SK-N-MC (cell line): Measurements from ENCODE around the gene PRR7.
A peak's percentile ranks its signal among the peaks of the same experiment; 100 is the strongest.

Experiments used
- DNase-seq: peaks from one replicate; pipeline ENCODE4 v3.0.0-alpha.2; 2011; ENCODE audit warnings: low read depth, low spot score
- H3K27ac ChIP-seq: fragments of 200-600 bp; sonication (generic); 2 replicates; pipeline ENCODE4 v1.5.1; 2016; ENCODE audit warnings: mixed run types
- H3K36me3 ChIP-seq: fragments of 200-600 bp; sonication (generic); 2 replicates; pipeline ENCODE4 v1.6.1; 2017; ENCODE audit warnings: antibody characterized with exemption, low read length, mixed read lengths; ENCODE audit not compliant: insufficient read depth
- H3K4me3 ChIP-seq: fragments of 200-600 bp; sonication (generic); 2 replicates; pipeline ENCODE4 v1.5.1; 2016
- H3K9ac ChIP-seq: fragments of 200-600 bp; sonication (generic); 2 replicates; pipeline ENCODE4 v1.8.0; 2017; ENCODE audit warnings: mixed run types, mixed read lengths; ENCODE audit not compliant: insufficient read length
- H3K9me3 ChIP-seq: fragments of 200-600 bp; sonication (generic); 2 replicates; pipeline ENCODE4 v1.6.1; 2017; ENCODE audit warnings: low read depth, mild to moderate bottlenecking, antibody characterized with exemption, low read length, moderate library complexity, mixed read lengths
- EZH2 ChIP-seq: fragments of 200-600 bp; sonication (generic); IDR thresholded peaks from one replicate; pipeline ENCODE4 v1.6.1; 2017; ENCODE audit warnings: antibody characterized with exemption
- FOXP2 ChIP-seq: optimal IDR thresholded peaks from 2 replicates; pipeline ENCODE3; 2011; ENCODE audit warnings: mild to moderate bottlenecking, moderate library complexity; ENCODE audit not compliant: insufficient read depth; ENCODE audit errors: extremely low read length, control extremely low read depth
- POLR2AphosphoS5 ChIP-seq: IDR thresholded peaks from 2 replicates; pipeline ENCODE4 v1.6.1; 2012; ENCODE audit warnings: mild to moderate bottlenecking, low read depth, low read length, borderline replicate concordance

PRR7 gene

DNA sequence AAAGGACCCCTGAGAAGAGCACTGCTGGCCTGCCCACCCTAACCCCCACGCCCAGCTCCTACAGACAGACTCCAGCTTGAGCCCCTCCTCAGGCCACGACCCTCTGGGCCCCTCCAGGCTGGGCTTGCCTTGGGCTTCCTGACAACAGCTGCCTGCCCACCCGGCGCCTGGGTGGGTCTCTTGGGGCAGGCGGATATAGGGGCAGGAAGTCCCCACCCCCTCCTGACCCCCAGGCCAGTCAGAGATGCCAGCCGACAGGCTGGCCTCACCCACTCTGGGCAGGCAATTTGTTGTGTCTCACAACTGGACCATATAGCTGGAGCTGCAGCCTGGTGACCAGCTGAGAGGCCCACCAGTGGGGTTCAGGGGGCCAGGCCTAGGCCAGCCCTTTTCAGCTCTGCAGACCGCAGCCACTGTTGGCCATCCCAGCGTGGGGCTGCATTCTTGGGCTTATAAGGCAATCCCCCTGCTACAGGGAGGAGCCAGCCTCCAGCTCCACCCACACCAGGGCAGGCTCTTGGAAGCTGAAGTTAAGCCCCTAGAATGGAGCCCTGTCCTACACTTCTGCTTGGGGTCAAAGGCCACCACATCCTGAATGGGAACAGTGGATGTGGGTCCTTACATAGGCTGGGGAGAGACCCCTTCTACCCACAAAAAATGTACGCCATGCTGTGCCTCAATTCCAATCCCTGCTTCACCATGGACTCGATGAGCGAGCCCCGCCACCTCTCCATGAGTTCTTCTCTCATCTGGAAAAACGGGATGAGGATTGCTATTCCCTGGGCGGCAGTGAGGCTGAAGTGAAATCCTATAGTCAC is 48.8 kb downstream of the PRR7 start:
- no peak for TF ChIP-seq FOXP2
- no peak for TF ChIP-seq EZH2
- Histone ChIP-seq H3K36me3 (peaks cover 12% of the 10 kb centered on the region; the same call in 1 of the 2 replicates), H3K9me3 (no peaks in the 10 kb centered on the region), H3K4me3 (peak overlapping the region; percentile 92), H3K9ac (peak overlapping the region; percentile 75), H3K27ac (peak overlapping the region; percentile 74; the same call in 1 of the 2 replicates)
- no peak for DNase-seq

DNA sequence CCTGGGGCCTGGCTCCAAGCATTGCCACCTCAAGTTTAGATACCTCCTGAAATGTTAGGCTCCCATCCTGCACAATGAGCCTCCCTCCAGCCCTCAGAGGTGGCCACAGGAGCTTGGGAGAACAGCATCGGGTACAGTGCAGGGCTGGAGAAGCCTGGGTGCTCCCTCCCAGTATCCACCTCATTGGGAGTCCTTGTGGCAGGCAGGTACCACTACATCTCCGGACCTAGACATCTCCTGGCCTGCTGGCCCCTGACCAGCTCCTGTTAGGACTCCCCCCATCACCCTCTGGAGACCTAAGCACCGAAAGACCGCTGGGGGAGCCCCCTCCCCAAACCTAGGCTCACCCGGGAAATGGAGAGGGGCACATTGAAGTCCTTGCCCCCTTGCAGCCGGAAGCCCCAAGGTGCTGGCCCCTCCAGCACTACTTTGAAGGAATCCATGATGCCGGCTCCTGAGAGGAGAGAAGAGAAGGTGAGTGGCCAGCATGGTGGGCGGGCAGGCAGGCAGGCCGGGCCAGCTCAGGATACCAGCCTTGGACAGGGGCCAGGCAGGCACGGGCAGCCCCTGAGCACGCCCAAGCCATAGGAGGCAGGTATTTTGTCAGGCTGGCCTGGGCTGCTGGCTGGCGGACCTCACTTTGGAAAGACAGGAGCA is 49.6 kb downstream of the PRR7 start:
- Histone ChIP-seq H3K9ac (peak overlapping the region; percentile 75), H3K27ac (peak overlapping the region; percentile 74), H3K9me3 (no peaks in the 10 kb centered on the region), H3K36me3 (peaks cover 12% of the 10 kb centered on the region; the same call in 1 of the 2 replicates), H3K4me3 (peak overlapping the region; percentile 92)
- TF ChIP-seq POLR2AphosphoS5: no peak
- TF ChIP-seq EZH2: no peak
- TF ChIP-seq FOXP2: no peak
- no peak for DNase-seq

DNA sequence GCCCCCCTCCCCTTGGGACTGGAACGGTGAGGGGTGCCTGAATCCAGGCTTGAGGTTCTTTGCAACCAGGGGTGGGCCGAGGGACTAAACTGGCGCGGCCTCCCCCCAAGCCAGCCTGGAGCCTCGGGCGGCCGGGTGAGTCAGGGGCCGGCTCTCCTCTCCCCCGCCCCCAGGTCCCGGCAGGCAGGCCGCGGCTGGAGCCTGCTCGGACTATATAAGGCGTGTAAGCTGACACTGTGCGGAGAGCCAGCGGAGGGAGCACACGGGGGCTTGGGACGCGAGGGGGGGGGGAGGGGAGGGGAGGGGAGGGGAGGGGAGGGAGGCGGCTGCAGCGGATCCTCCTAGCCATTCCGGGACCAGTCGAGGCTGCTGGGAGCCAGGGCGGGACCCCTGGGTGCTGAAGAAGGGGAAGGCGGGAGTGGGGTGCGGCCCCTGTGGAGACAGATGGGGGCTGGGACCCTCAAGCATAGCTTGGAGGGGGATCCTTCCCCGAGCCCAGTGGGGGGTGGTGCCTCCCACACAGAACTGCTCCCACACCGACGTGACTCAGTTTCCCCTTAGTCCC is 50.2 kb downstream of the PRR7 start:
- Histone ChIP-seq H3K27ac (peak overlapping the region; percentile 74), H3K4me3 (peak overlapping the region; percentile 92)
- DNase-seq: no peak

DNA sequence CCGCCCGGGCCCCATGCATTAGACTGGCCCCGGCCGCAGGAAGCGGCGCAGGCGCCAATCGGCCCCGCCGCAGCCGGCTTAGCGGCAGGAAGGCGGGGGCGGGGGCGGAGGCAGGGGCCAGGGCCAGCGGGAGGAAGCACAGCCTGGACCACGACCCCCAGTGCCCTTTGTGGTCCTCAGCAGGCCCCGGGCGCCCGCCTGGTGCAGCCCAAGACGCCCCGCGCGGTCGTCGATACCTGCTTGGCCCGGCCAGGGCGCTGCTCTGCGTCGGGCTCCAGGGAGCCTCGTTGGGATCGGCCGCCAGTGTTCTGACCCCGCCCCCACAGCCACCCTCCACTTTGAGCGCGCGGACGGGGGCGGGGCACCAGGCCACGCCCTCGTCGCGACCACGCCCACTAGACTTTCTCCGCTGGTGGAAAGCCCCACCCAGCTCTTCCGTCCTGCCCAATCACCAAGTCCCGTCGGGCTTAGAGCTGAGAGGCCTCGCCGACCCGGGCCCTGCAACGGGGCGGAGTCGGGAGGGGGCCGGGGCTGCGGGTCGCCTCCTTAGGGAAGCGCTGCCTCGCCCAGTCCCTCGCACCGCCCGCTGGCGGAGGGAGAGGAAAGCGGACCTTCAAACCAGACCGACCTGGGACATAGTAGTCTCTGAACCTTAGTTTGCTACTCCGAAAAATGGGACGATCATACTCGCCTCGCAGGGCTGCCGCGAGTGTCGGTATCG is 50.8 kb downstream of the PRR7 start, which contains the start of gene PDLIM7:
Gene PDLIM7, minus strand, starts transcription at position 313 of the 721 bp plus-strand sequence. CDS start 1,092 bp downstream, outside the sequence.
- H3K4me3 ChIP-seq: peak within 1 kb of the TSS; percentile 92
- peak; percentile 76 for DNase-seq
- H3K9me3 ChIP-seq: no peaks in the 10 kb centered on the region
- H3K27ac ChIP-seq: peak within 1 kb of the TSS; percentile 74
- H3K9ac ChIP-seq: peak within 1 kb of the TSS; percentile 75
- peaks cover 7% of the 10 kb centered on the region; the same call in 1 of the 2 replicates for H3K36me3 ChIP-seq
- TF ChIP-seq EZH2 (no peak), POLR2AphosphoS5 (peak; percentile 96), FOXP2 (no peak)

More for the DNA sequence above, 50.2 kb downstream of the PRR7 start:
- no peak for TF ChIP-seq FOXP2
- TF ChIP-seq POLR2AphosphoS5: no peak
- no peak for TF ChIP-seq EZH2
- Histone ChIP-seq H3K9me3 (no peaks in the 10 kb centered on the region), H3K9ac (peak overlapping the region; percentile 75), H3K36me3 (peaks cover 12% of the 10 kb centered on the region; the same call in 1 of the 2 replicates)

DNA sequence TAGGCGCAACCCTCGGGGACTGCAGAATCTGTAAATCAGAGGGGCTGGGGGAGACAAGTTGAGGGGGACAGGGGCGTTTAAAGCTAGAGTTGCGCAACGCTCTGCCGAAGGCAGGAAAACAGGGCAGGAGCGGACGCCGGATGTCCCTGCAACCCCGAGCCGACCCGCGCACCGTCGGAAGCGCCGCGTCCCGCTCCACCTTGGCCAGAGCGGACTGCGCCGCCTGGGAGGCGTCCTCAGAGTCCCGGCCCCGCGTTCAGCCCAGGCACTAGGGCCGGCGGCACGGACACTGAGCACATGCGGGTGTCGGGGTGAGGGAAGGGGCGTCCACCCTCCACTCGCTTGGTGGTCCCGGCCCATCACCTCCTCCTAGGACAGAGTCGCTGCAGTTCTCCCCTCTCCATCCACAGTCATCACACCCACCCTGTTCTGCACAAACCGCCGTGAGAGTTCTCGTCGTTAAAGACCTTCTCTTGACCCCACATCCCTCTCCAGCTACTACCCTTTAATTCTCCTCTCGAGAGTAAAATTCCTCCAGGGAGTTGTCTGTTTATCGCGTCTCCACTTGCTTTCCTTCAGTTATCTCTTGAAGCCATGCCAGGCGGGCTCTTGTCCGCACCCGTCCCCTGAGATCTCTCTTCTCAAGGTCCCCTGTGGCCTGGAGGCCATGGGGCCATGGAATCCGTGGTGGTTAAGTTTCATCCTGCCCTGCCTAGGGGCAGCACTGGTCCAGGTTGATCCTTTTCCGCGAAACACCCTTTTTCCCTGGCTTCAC is 51.6 kb downstream of the PRR7 start:
- DNase-seq: no peak
- H3K36me3 ChIP-seq: peaks cover 3% of the 10 kb centered on the region; the same call in 1 of the 2 replicates
- H3K9me3 ChIP-seq: no peaks in the 10 kb centered on the region
- H3K27ac ChIP-seq: no peak overlapping the region
- H3K9ac ChIP-seq: peak overlapping the region; percentile 54
- peak overlapping the region; percentile 92 for H3K4me3 ChIP-seq
- no peak for TF ChIP-seq FOXP2
- TF ChIP-seq EZH2: no peak
- TF ChIP-seq POLR2AphosphoS5: no peak

DNA sequence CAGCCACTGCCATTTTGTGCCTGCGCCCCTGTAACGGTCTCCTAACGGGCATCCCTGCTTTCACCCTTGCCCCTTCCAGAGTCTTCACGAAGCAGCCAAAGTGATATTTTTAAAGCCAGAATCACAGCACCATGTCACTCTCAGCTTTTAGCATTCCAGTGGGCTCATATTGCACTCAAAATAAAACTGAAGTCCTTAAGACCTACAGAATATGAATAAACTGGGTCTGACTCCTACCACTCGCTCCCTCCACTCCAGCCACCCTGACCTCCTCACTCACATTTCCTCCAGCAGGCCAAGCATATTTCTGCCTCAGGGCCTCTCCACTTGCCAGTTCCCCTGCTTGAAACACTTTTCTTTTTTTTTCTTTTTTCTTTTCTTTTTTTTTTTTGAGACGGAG is 53.2 kb downstream of the PRR7 start:
- Histone ChIP-seq H3K9ac (no peak overlapping the region), H3K4me3 (no peak overlapping the region), H3K36me3 (peaks cover 3% of the 10 kb centered on the region; the same call in 1 of the 2 replicates), H3K9me3 (no peaks in the 10 kb centered on the region), H3K27ac (0 out of 2 replicates have a peak overlapping the region, but pooled peaks have one; percentile 19)
- no peak for DNase-seq
- TF ChIP-seq FOXP2: no peak
- no peak for TF ChIP-seq POLR2AphosphoS5

DNA sequence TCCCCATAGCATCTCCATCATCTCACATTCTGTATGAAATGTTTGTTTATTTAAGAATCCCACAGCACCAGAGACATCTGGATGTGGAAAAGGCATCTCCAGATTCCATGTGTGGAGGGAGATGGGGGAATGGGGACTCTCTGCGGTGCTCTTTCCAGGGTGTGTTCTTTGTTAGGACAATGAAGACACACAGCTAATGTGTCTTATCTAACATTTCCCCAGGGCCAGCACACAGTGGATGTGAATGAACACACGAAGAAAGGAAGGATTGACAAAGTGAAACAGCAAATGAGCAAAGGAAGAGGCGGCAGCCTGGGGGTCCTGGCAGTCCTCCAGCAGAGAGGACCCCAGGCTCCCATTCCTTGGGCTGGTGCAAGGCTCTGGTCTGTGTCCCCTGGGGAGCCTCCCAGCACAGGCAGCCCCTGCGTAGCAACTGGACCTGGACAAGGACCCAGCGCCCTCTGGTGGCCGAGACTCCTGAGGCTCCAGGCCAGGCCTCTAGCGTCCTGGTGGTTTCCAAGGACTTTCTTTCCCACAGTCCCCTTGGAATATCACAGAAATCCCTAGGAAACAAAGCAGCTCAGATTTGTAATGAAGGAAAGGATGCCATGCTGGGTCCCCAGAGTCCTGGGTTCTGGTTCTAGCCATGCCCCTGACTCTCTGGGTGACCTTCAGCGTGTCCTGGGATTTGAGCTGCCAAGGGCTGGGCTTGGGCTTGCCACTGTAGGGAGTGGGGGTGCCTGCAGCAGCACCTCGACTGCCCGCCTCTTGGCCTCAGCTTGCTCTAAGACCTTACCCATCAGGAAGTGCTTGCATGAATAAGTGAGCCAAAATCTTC is 54.3 kb downstream of the PRR7 start:
- no peaks in the 10 kb centered on the region for H3K36me3 ChIP-seq
- no peak for DNase-seq
- 0 out of 2 replicates have a peak overlapping the region, but pooled peaks have one; percentile 15 for H3K4me3 ChIP-seq
- no peaks in the 10 kb centered on the region for H3K9me3 ChIP-seq
- H3K27ac ChIP-seq: peak overlapping the region; percentile 67
- TF ChIP-seq FOXP2: no peak
- no peak for TF ChIP-seq EZH2
- no peak for TF ChIP-seq POLR2AphosphoS5
- H3K9ac ChIP-seq: peak overlapping the region; percentile 45
